ENCODE results near the gene PSTPIP2.
"Not testable (repeated sequence)": the region's sequence is repeated elsewhere in the genome, so short reads cannot be mapped to it uniquely, and the experiment has no call there.

Gene PSTPIP2

GRCh38 chr18:46048641-46049040 is 23.4 kb downstream of the PSTPIP2 start:
- TF ChIP-seq CTCF (conservative IDR thresholded peaks at IDR 0.05; ENCODE audit: low read depth, low read length): no peak

GRCh38 chr18:46047369-46047768 is 24.7 kb downstream of the PSTPIP2 start:
- DNase-seq (ENCODE audit: low read depth); H3K4me3 ChIP-seq (ENCODE audit: low read depth, low read length): not testable (repeated sequence)

More at GRCh38 chr18:46048641-46049040, 23.4 kb downstream of the PSTPIP2 start:
- no peak overlapping the region for H3K4me3 ChIP-seq (ENCODE audit: low read depth, low read length)
- DNase-seq (ENCODE audit: low read depth): no peak

- H3K4me3 ChIP-seq (ENCODE audit: low read depth, low read length): no peak overlapping the region
- no peak for DNase-seq (ENCODE audit: low read depth)
- TF ChIP-seq CTCF (conservative IDR thresholded peaks at IDR 0.05; ENCODE audit: low read depth, low read length): no peak
Observed at GRCh38 chr18:46046688-46047087, 25.4 kb downstream of the PSTPIP2 start.

- no peak overlapping the region for H3K4me3 ChIP-seq (ENCODE audit: low read depth, low read length)
- no peak for DNase-seq (ENCODE audit: low read depth)
- no peak for TF ChIP-seq CTCF (conservative IDR thresholded peaks at IDR 0.05; ENCODE audit: low read depth, low read length)
Observed at GRCh38 chr18:46046126-46046525, 25.9 kb downstream of the PSTPIP2 start.

- DNase-seq (ENCODE audit: low read depth): peak; percentile 64
- TF ChIP-seq CTCF (conservative IDR thresholded peaks at IDR 0.05; ENCODE audit: low read depth, low read length): no peak
- no peak overlapping the region for H3K4me3 ChIP-seq (ENCODE audit: low read depth, low read length)
Observed at GRCh38 chr18:46042571-46043123, 29.4 kb downstream of the PSTPIP2 start.

- H3K4me3 ChIP-seq (ENCODE audit: low read depth, low read length): no peak overlapping the region
- no peak for DNase-seq (ENCODE audit: low read depth)
- TF ChIP-seq CTCF (conservative IDR thresholded peaks at IDR 0.05; ENCODE audit: low read depth, low read length): no peak
Observed at GRCh38 chr18:46040747-46041104, 31.3 kb downstream of the PSTPIP2 start.

- TF ChIP-seq CTCF (conservative IDR thresholded peaks at IDR 0.05; ENCODE audit: low read depth, low read length): no peak
- no peak overlapping the region for H3K4me3 ChIP-seq (ENCODE audit: low read depth, low read length)
- DNase-seq (ENCODE audit: low read depth): no peak
Observed at GRCh38 chr18:46040033-46040746, 31.9 kb downstream of the PSTPIP2 start.

Measured in choroid plexus epithelial cell (primary cell).